AG08396 (cell line): ENCODE results near the gene CEP41.

Source experiments
- DNase-seq: peaks from one replicate; pipeline ENCODE4 v3.0.0; 2012; ENCODE audit warnings: low spot score, mixed read lengths

CEP41 gene

DNA sequence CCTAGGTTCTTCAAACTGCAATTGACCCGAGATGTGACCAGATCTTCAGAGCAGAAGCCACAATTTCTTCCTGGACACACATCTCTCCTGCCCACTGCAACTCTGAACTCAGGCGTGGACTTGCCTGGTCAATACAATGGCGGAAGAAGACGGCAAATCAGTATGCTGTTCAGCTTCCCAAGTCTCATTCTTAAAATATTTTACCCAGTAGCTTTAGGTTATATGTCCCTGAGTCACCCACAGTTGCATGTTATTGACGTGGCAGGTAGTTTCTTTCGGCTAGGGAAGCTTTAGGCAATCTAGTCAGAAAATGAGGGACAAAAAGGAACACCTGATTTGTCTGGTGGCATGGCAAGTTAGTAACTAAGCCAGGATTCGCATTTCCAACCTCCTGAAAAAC is 22.5 kb downstream of the CEP41 start:
- no peak for DNase-seq

DNA sequence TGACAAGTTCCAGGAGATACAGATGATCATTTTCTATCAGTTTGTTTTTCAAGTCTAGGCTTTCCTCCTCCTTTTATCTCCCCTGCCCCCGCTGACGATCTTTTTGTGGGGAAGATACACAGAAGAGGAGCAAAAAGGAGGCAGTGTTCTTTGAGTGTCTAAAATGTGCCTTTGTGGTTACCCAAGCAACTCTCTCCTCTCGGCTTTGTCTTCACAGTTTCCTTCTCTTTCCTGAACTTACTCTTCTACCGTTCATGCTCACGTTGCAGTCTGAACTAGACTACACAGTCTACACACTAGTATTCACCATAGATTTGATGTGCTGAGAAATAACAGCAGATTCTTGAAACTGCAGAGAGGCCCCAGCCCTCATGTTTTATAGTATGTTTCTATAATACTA is 23.6 kb downstream of the CEP41 start:
- no peak for DNase-seq

DNA sequence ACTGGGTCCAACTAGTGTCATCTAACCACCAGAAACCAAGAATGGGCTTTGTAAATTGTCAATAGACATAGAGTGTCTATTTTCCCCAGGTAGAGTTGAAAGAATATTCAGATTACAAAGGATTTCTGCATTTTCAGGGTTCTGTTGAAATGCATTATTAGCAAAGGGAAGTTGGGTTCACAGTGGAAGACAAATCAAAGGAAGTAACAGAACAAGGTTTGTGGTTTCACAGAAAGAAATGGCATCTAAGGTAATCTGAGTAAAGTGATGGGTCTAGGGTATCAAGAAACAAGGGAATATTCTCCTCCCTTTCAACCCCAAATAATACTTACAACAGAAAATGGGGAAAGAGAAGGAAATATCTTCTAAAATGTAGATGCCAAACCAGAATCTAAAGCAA is 25.8 kb downstream of the CEP41 start:
- no peak for DNase-seq

DNA sequence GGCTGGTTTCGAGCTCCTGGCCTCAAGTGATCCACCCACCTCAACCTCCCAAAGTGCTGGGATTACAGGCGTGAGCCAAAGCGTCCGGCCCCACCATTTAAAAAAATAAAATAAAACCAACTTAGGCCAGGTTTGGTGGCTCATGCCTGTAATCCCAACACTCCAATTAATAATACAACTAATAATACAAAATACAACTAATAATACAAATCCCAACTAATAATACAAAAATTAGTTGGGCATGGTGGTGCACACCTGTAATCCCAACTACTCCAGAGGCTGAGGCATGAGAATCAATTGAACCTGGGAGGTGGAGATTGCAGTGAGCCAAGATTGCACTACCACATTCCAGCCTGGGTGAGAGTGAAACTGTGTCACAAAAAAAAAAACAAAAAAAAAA is 27.6 kb downstream of the CEP41 start:
- DNase-seq: no peak

DNA sequence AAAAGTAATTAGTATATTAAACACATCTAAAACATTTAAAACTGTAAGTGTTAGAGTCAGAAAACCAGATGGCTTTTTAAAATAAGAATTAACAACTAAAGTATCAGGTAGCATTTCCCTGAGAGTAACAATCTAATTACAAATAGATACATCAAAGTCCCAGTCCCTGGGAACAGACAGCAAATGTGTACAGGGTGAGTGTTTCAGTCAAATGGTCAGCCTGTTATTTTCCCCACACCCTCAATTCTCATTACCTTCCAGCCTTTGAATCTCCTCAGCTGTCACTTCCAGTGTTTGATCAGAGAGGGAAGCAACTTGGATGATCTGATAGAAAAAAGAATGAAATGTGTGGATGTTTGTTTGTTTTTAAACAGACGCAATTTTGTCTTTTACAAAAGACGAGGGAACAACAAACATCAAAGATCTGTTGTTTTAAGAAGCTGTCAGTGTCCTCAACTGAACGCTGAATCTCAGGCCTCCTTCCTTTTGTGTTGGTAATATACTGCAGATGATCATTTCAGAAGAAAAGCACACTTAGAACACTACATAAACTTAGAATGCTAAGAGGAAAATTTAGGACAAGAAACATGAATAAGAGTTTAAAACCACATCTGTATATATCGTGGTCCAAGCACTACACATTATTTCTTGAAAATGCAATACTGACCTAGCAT is 29.8 kb downstream of the CEP41 start:
- DNase-seq: no peak

DNA sequence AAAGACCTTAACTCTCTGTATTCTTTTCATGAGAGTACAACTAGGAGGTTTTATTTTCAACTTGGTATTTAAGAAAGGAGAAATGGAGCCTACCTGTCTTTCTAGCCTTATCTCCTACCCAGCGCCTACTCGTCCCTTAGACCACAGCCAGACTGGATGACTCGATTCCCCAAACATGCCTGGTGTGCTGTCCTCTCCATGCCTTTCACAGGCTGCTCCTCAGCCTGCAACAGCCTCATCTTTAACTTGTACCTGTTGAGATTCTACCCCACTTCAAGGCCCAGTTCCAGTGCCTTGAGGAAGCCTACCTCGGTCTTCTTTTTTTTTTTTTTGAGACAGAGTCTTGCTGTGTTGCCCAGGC is 31.1 kb downstream of the CEP41 start:
- no peak for DNase-seq

DNA sequence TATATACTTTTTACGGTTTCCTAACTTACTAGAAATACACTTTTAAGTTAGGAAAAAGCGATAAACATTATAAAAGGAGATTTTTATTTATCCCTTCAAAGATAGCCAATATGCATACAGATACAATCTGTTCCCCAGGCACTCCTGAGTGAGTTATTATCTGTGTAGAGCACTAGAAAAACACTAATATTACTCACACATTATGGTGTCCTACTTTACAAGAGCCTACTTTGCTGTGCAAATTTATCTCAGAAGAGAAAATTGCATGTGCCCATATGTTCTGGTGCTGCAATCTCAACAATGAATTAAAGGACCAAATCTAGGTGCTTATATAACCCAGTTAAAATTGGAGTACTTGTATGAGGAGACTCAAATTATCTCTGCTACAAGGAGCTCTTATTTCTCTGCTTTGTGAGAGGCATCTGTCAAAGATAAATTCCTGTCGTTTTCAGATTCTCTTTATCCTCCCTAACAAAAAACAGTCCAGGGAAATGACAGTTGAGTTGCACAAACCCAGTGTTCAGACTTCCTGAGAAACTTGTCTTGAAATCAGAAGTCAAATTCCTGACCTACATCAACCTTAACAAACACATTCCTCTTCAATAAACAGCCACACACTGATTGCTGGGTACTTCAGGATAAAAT is 31.6 kb downstream of the CEP41 start:
- no peak for DNase-seq

DNA sequence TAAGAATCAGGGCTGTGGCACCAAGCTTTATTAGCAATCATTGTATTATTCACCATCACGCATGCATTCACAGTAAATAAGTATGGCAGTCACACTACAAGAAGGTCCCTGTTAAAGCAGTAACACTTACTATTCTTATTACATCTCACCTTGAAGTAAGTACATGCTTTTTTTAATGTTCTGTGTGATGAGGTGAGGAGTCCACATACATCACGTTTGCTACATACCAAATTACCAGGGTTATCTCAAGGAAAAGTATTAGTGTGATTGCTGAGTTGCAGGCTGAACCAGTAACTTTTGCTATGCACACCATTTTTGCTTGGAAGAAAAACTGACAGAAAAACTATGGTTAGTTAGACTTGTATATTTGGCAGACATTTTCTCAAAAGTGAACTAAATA is 35.8 kb downstream of the CEP41 start:
- DNase-seq: no peak

DNA sequence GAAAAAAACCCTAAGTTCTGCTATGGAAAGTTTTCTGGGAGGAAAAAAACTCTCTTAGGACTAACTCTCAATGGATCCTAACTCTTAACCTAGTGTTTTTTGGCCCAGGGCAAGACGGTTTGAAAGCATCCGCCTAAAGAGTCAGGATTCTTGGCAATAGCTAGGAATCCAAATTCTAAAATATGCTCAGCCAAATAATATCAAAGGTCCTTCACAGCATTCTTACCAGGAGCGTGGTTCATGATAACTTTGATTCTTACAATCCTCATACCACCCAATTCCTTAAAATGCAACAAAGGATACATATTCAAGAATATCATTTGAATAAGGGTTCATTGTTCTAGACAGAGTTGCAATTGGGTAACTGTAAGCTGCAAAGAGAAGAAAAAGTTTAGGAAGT is 39.2 kb downstream of the CEP41 start:
- no peak for DNase-seq

DNA sequence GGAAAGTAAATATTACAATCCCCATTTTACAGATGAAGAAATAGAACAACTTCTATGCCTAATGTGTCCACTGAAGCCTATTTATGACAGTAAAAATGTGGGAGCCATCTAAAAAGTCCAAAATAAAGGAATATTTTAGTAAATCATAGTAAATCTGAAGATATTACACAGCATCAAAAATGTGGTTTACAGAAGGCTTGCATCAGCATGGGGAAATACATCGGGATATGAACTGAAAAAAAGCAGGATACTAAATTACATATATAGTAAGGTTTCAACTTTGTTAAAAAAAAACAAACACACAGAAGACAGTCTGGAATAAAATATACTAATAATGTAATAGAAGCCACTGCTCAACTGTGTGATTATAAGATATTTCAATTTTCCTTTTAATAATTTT is 39.7 kb downstream of the CEP41 start:
- DNase-seq: no peak

DNA sequence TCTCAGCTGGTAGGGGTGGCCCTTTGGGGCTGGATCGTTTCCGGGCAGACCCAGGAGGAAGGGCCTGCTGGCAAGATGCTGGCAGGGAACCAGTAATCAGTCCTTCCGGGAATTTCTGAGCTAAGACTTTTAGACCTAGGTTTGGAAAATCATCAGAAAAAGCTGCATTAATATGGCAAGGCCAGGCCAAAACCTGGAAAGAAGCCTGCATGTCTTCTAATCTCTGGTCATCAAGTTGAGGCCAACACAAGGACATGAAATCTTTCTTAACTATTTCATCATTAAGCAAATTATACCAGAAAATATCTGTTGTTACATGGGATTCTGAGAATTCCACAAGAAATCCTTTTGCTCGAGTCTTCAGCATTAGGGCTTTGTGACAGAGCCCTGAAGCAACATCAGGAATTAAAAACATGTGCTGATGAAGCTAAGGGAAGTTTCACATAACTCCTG is 40.7 kb downstream of the CEP41 start:
- no peak for DNase-seq

DNA sequence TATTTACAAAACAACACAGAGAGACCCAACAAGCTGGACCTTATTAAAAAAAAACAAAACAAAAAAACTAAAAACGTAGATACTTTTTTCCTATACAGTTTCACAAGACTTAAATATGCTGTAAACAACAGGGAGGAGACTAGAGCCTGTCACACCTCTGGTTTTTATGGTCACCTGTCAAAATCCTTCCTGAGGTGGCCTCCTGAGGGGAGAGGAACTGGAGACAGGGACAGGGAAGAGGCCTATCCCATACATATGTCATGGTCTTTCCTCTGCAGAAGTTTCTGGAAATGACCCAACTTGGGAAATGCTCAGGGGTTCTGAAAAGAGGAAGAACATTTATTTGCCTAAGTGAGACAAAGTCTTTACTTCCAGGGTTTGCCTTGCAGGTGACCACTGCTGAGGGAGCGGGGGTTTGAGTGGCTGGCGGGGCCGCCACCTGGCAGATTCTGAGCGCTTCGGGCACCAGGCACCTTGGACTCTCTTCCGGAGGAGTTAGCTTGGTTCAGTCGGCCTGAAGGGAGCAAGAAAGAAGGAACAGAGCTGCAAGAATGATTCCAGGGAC is 42.2 kb downstream of the CEP41 start:
- no peak for DNase-seq

DNA sequence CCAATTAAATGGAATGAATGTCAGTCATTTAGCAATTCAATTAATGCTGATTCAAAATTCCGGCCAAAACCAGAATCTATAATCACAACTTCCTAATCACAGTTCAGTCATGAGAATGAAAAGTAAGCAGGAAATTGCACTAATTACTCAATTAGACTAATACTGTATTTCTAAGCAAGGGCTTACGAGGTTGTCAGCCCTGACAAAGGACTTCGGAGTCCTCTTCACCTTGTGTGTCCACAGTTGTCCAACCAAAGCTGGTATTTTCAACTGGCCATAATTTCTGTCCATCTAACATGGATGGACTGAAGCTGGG is 43.1 kb downstream of the CEP41 start:
- DNase-seq: no peak

DNA sequence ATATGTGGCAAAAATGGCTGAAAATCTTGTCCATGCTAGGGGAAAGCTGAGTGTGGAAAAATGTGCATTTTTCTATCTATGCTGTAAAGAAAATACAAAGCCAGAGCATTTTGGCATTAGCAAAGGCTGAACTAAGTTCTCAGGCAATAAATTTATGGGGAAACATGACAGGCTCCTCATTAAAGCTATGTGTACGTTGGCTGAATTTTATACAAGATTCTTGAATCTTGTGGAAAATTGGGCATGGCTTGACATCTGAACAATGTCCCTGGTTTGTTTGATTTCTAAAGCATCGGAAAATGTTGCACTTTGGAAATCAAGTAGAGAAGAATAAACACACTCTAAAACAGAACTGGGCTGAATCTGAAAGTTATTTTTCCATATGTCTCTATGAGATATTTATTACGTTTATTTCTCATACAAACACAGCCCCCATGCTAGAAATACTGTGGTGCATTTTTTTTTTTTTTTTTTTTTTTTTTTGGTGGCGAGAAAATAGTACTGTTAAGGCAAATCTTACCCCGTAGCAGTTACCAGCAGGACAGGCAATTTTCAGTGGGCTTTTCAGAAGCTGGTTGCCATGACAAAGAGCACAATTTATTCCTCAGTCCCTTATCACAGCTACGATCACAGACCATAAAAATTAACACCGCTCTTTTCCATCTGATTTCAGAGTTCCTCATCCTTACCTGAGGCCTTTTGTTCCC is 43.6 kb downstream of the CEP41 start:
- no peak for DNase-seq

DNA sequence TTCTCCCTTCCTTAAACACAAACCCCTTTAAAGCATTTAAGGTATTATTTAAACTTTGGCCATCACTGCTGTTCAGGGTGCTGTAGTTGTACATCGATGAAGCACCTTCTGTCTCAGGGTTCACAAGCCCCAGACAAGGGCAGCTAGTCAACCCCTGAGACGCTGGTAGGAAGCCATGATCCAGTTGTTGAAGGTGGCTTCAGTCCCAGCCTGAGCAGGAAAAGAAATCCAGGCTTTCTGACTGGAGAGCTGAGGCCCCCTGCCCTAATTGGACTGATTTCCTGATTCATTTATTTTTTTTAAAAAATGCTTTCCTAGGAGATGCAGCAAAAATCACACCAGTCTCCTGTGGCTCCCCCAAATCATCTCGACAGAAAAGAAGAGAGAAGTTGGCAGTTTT is 44.7 kb downstream of the CEP41 start:
- no peak for DNase-seq

DNA sequence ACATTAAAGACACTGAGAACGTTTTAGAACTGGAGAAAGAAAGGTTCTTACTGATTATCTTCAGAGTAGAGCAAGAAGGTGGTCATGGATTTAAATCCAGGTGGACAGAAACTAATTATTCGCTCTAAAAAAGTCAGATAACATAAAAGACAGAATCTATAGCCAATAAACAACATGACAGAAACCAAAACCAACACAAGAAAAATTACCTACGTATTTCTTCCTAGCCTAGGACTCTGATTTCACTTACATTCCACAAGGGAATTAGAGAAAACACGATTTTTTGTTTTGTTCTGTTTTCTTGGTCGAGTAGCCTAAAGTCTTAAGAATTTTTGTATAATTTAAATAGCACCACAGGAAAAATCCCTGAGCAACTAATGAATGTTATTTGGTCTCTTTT is 45.4 kb downstream of the CEP41 start:
- DNase-seq: no peak

DNA sequence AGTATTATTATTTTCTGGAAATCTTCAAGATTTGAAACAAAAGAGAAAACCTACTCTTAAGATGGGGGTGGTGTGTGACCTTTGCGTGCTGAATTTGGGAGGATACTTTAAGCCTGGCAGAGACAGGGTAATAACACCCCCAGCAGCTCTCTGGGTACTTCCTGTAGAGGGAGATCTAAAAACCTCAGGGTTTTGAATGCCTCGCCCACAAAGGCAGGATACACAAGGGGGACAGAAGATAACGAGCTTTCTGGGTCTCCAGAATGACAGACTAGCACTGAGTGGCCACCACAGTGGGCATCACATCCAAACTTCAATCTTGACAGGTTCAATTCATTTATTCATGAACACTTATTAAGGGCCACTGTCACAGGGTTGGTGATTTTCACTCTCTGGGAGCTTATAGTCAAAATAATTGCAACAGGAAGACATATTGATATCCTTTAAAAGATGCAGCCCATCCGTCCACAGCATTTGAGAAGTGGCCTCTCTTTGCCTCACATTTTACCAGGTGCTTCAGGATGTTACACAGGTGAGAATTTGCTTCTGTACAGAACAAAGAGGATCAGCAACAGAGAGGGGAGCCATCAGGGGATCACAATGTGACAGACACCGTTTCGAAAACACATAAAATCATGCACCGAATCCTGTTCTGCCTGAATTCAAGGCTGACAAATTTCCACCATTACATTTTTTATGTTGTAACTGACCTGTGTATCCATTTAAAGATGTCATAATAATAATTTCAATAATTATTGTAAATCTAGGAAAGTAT is 46.2 kb downstream of the CEP41 start:
- no peak for DNase-seq

DNA sequence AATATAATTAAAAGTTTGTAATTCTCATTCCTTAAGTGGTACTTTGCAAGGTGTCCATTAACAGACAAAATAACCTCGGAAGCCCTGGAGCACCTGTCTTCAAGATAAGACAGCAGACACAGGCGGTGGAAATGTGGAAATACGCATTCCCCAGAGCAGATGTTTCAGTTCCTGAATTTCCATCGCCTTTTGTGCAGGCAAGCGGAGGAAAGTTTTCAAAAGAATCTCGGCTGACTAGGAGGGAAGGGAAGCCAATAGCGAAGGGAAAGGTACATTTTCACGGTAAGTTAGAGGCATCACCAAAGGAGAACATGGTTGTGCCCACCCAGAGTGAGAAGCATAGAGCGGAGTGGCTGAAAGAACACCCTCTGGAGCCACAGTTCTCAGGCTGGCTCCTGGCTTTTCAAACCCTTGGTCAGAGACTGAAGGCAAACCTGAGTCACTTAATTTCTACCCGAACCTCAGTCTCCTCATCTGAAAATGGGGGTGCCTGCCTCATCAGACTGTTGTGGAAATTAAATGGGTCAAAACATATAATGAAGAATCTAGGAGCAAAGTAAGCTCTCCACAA is 46.9 kb downstream of the CEP41 start:
- no peak for DNase-seq

DNA sequence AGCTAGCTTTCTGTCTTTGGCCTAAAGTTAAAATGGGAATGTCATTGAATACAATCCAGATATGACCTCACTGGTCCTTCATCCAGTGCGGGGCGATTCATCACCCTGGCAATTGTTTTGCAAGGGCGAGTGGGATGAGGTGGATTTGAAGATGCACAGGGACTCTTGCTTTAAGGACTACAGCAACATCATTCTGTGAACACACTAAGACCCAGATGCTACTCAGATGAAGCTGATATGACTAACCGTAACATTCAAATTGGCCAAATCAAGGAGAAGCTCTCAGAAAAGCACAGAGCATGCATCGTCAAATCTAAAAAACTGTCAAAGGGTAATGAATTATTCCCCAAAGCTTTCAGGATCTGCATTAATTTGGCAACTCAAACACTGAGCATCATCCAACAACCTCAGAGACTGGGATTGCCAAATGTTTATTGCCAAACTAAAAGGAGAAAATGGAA is 47.7 kb downstream of the CEP41 start:
- DNase-seq: peak; percentile 45

DNA sequence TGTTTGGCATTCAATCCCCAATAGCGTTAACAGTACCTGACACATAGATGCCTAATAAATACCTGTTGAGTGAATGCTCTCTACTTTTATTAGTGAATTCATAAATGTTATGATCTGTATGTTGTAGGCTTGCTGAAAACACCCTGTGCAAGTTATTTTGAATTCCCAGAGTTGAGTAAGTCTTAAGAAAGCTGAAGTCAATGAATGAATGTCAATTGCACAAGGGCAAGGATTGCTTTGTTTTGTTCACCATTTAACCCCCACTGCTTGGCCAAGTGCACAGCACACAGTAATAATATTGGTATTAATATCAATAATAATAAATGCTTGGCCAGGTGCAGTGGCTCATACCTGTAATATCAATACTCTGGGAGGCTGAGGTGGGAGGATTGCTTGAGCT is 50.3 kb downstream of the CEP41 start:
- no peak for DNase-seq

DNA sequence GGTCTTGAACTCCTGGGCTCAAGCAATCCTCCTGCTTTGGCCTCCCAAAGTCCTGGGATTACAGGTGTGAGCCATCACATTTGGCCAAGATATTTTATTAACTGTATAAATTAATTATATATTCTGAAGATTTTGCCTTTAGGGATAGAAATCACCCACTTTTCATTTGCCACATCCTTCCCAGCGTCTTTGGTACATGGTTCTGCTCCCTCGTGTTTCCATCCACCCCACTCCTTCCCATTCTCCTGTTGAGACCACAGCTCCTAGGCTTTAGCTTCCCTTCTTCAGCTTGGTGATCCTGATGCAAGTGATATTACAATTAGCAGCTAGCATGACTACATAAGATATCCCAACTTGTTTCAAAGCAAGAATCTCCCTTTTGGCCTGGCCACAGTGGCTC is 52.1 kb downstream of the CEP41 start:
- no peak for DNase-seq
